ENCODE results near the gene NFATC4. TPM values are rescaled to one million over a fixed set of nuclear protein-coding genes. Genes with fewer than 3 reads are reported as not detected.
"Not testable (repeated sequence)": the region's sequence is repeated elsewhere in the genome, so short reads cannot be mapped to it uniquely, and the experiment has no call there.

Gene NFATC4
- total and polyA plus RNA-seq, 9 donors: 25.9 to 288 (median 157) TPM

DNA sequence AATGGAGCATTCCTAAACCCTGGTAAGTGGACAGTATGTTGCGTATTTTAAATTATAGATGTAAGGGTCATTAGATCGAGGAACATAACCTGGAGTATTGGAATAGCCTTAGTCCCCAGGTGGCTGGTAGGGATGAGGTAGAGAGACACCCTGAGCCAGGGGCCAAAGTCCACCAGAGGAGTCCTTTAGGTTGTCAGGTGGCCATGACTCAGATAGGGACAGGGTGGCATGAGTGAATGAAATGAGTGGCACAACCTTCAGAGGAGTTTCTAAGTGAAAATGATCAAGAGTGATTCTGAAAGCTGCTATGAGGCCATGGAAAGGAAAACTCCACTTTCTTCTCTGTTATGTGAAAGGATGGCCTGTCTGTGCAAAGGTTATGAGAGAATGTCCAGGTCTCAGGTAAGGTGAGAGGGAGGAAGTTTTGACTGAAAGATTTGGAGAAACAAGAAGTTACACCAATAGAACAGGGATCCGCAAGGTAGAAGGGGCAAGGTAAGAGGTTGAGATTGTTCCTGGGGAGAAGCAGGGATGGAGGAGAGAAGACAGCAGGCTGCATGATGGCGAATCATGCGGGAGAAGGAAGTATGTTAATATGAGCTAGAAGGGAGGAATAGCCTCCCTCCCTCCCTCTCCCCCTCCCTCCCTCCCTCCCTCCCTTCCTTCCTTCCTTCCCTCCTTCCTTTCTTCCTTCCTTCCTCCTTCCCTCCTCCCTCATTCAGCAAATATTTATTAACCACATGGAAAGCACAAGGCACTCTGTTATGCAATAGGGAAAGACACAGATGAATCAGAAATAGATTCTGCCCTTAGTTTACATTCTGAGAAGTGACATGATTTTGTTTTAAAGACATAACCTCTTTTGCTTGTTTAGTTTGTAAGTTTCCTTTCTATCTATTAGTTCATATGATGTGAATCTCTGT, 14.2 kb upstream of the NFATC4 start:
- Histone ChIP-seq H3K36me3 (no peaks in the 10 kb centered on the region), H3K4me1 (ENCODE audit: insufficient read depth) (no peaks in the 10 kb centered on the region), H3K27ac (no peak overlapping the region), H3K4me3 (no peak overlapping the region), H3K9me3 (no peaks in the 10 kb centered on the region), H3K27me3 (no peaks in the 10 kb centered on the region)
- 54 to 74% (median 72%) methylated on average over 5 of the region's 5 CpGs for WGBS, 3 donors
- intact Hi-C loops (cut with DNase I): no loop called here
- no peak for DNase-seq
- TF ChIP-seq EP300 (IDR thresholded peaks at IDR 0.05): no peak
- no peak for TF ChIP-seq POLR2A (IDR thresholded peaks at IDR 0.05)
- TF ChIP-seq, protein P1, sequence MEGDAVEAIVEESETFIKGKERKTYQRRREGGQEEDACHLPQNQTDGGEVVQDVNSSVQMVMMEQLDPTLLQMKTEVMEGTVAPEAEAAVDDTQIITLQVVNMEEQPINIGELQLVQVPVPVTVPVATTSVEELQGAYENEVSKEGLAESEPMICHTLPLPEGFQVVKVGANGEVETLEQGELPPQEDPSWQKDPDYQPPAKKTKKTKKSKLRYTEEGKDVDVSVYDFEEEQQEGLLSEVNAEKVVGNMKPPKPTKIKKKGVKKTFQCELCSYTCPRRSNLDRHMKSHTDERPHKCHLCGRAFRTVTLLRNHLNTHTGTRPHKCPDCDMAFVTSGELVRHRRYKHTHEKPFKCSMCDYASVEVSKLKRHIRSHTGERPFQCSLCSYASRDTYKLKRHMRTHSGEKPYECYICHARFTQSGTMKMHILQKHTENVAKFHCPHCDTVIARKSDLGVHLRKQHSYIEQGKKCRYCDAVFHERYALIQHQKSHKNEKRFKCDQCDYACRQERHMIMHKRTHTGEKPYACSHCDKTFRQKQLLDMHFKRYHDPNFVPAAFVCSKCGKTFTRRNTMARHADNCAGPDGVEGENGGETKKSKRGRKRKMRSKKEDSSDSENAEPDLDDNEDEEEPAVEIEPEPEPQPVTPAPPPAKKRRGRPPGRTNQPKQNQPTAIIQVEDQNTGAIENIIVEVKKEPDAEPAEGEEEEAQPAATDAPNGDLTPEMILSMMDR (IDR thresholded peaks at IDR 0.05): no peak

DNA sequence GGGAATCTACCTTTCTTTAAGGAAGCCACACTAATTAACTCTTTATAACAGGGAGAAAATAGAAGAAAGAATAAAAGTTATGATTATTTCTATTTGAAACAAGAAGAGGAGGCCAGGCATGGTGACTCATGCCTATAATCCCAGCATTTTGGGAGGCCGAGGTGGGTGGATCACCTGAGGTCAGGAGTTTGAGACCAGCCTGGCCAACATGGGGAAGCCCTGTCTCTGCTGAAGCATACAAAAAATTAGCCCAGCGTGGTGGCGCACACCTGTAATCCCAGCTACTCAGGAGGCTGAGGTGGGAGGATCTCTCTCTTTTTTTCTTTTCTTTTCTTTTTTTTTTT, 13.5 kb upstream of the NFATC4 start:
- DNase-seq; intact Hi-C loops (cut with DNase I); H3K4me1 ChIP-seq (ENCODE audit: insufficient read depth); H3K4me3 ChIP-seq; H3K9me3 ChIP-seq; H3K36me3 ChIP-seq; H3K27ac ChIP-seq; H3K27me3 ChIP-seq: not testable (repeated sequence)
- 67 to 71% (median 70%) methylated on average over 3 of the region's 3 CpGs for WGBS, 3 donors

DNA sequence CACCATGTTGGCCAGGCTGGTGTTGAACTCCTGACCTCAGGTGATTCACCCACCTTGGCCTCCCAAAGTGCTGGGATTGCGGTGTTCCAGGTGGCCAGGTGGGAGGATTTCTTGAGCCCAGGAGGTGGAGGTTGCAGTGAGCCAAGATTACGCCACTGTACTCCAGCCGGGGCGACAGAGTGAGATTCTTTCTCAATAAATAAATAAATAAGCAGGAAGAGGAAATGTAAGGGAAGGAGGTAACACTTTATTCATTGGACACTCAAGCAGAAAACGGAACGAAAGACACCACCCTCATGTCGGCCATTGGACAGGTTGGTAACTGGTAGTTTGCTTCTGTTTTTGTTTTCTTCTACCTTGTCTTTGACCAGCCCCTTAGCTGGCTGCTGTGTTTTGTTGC, 13.0 kb upstream of the NFATC4 start:
- H3K9me3 ChIP-seq: no peaks in the 10 kb centered on the region
- TF ChIP-seq EP300 (IDR thresholded peaks at IDR 0.05) (no peak), POLR2A (IDR thresholded peaks at IDR 0.05) (no peak)
- TF ChIP-seq, protein P1 (IDR thresholded peaks at IDR 0.05): no peak
- intact Hi-C loops (cut with DNase I): no loop called here
- 83 to 87% (median 87%) methylated on average over 7 of the region's 7 CpGs for WGBS, 3 donors
- no peak overlapping the region for H3K27ac ChIP-seq
- no peak overlapping the region for H3K4me3 ChIP-seq
- no peaks in the 10 kb centered on the region for H3K36me3 ChIP-seq
- H3K27me3 ChIP-seq: no peaks in the 10 kb centered on the region
- no peak for DNase-seq
- H3K4me1 ChIP-seq (ENCODE audit: insufficient read depth): no peaks in the 10 kb centered on the region

DNA sequence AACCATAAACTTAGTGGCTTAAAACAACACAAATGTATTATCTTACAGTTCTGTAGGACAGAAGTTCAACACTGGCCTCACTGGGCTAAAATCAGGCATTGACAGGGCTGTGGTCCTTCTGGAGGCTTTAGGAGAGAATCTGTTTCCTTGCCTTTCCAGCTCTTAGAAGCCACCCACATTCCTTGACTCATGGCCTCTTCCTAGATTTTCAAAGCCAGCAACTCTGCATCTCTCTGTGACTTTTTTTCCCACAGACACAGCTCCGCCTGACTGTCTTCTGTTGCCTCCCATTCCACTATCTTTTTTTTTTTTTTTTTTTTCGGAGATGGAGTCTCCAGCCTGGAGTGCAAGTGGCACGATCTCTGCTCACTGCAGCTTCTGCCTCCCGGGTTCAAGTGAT, 11.8 kb upstream of the NFATC4 start:
- intact Hi-C loops (cut with DNase I): no loop called here
- no peak for DNase-seq
- H3K9me3 ChIP-seq: no peaks in the 10 kb centered on the region

More for the DNA sequence above, 11.8 kb upstream of the NFATC4 start:
- no peak for TF ChIP-seq POLR2A (IDR thresholded peaks at IDR 0.05)
- TF ChIP-seq, protein P1 (IDR thresholded peaks at IDR 0.05): no peak
- TF ChIP-seq EP300 (IDR thresholded peaks at IDR 0.05): no peak
- H3K36me3 ChIP-seq: no peaks in the 10 kb centered on the region
- no peaks in the 10 kb centered on the region for H3K27me3 ChIP-seq
- H3K4me3 ChIP-seq: no peak overlapping the region
- no peaks in the 10 kb centered on the region for H3K4me1 ChIP-seq (ENCODE audit: insufficient read depth)
- H3K27ac ChIP-seq: no peak overlapping the region
- WGBS, 3 donors: 76 to 89% (median 88%) methylated on average over 4 of the region's 4 CpGs
